Stimulated activated naive CD4-positive, alpha-beta T cell (primary cell): ENCODE measurements around the gene ESRP2.

Experiments used
- DNase-seq, 6 experiments: peaks; one replicate each; lab custom pipeline; 2025; lab: John Stamatoyannopoulos, UW

ESRP2 gene

DNA sequence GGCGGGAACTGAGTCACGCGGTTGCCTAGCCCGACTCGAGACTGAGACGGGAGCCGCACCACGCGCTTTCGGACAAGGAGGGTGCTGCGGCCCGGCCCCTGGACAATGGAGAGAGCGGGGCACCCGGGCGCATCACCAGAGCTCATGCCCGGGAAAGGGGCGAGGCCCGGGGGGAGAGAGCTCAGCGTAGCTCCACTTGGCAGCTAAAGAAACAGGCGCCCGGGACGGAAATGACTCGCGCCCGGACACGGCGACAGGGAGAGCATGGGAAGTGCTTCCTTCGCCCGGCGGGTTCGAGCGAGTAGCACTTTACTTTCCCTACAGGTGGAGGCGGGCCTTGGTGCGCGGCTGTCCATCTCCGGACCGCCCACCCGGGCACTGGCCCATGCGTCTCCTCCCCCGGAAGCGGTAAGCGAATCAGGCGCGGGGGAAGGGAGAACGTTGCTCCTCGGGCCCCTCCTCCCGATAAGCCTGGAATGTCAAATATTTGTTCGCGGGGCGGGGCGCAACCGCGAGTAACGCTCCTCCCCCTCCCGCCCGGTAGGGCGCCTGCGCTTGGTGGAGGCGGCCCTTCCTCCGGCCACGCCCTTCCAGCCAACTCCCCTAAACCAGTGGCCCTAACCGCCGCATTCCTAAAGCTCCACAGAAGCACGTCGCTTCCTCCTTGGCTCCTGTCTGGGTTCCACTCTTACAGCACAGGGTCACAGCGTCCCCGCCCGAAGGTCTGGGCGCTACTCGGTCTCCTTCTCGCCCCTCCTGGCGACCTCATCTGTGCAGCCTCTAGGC, 1.5 kb upstream of the ESRP2 start:
- peak; percentile 76 to 89 (median 83) for DNase-seq

GRCh38 chr16:68236826-68237242, 907 bp upstream of the ESRP2 start:
- DNase-seq: peak in 2 of 6 experiments; percentile 24 to 52

- DNase-seq: peak in 5 of 6 experiments; percentile 12 to 64 (median 39)
Observed at GRCh38 chr16:68236137-68236825, 354 bp upstream of the ESRP2 start.

- DNase-seq: peak in 4 of 6 experiments; percentile 35 to 41 (median 38)
Observed at GRCh38 chr16:68235108-68235886, 630 bp downstream of the ESRP2 start.

GRCh38 chr16:68234188-68235107, 1.5 kb downstream of the ESRP2 start:
- peak in 2 of 6 experiments; percentile 26 to 41 for DNase-seq

DNA sequence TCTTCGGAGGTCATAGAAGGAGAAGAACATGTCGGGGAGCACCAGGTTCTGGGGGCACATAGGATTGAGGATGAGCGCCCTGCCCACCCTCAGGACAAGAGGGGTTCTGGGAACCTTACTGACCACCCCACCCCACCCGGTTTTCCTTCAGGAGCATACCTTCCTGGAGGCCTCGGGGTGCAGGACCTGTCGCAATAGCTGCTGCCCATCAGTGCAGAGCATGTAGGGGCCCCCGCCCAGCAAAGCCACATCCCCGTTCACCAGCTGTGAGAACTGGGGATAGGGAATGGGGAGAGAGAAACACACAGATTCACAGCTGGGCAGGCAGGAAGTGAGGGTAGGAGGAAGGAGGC, 2.1 kb downstream of the ESRP2 start:
- DNase-seq: no peak

DNA sequence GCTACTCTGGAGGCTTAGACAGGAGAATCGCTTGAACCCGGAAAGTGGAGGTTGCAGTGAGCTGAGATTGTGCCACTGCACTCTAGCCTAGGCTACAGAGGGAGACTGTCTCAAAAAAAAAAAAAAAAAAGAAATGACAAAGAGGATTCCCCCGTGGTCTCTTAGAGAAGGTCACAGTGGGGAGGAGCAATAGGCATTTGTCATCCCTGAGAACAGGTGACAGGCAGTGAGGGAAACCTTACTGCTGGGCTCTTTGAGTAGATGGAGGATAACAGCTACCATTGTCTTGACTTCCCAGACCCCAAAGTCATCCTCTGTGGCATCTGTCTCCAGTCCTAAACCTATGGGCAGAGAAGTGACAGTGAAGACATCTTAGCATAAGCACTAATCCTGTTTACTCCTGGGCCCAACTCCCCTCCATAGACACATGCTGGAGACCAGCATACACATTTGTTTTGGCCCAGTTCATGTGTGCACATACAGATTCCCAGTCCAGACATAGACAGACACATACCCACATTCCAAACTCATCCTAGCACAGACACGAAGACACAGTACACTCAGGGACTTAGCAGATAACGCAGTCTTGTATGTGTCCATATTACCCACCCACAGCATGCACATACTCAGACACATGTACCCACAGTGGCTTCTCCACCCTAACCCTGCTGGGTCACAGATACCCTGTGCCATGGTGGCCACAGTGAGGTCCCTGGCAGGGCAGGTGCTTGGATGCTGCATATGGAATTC, 2.7 kb downstream of the ESRP2 start:
- DNase-seq: peak in 1 of 6 experiments; percentile 37

DNA sequence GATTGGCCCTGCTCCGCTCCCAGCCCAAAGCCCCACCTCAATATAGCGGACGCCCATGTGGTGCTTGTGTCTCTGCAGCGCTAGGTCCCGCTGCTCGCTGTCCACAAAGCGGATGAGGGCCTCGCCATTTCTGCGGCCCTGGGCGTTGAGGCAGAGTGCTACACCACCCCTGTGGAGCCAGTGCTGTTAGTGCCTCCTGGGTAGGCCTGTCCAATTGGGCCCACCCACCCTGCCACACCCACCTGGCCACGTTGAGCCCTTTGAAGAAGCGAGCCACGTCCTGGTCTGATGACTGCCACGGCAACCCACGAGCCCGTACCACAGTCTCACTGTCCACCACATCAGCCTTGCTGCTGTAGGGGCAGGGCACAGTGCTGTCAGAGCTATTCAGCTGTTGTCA, 3.6 kb downstream of the ESRP2 start:
- DNase-seq: no peak

GRCh38 chr16:68231384-68232136, 4.4 kb downstream of the ESRP2 start:
- no peak for DNase-seq

- no peak for DNase-seq
Observed at GRCh38 chr16:68230956-68231355, 5.0 kb downstream of the ESRP2 start.

DNA sequence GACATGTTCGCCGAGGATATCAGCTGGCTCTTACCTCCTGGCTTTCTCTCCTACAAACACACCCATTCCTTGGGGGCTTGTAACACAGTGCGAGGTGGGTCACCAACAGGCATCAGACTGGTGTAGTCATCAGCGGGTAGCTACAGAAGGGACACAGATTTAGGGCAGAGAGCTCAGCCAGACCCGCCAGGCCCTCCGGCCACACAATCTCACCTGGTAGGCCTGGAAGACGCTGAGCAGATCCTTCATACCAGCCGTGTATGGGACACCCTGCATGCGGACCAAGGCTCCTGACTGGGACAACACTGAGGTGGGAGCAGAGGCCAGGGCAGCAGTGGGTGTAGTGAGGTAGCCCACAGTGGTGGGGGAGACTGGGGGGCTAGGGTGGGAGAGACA, 5.8 kb downstream of the ESRP2 start:
- DNase-seq: no peak

GRCh38 chr16:68229431-68230175, 6.3 kb downstream of the ESRP2 start:
- peak; percentile 25 to 59 (median 34) for DNase-seq

DNA sequence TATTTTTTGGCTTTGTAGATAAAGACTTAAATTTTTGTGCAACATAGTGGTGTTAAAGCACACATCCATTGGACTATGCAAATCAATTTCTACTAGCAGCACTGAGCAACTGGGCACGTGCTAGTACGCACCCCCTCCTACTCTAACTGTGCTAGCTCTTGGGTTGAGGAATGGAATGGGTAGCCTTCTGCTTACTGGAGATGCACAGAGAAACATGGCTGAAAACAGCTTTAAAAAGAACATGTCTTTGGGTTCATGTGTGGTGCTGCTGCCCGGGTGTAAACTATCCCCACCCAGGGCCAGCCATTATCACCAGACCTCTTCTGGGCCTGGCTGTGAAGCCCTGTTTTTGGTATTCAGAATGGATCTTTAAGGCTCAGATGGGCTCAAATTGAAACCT, 7.3 kb downstream of the ESRP2 start:
- no peak for DNase-seq

- DNase-seq: no peak
Observed at GRCh38 chr16:68227850-68228553, 7.9 kb downstream of the ESRP2 start.

DNA sequence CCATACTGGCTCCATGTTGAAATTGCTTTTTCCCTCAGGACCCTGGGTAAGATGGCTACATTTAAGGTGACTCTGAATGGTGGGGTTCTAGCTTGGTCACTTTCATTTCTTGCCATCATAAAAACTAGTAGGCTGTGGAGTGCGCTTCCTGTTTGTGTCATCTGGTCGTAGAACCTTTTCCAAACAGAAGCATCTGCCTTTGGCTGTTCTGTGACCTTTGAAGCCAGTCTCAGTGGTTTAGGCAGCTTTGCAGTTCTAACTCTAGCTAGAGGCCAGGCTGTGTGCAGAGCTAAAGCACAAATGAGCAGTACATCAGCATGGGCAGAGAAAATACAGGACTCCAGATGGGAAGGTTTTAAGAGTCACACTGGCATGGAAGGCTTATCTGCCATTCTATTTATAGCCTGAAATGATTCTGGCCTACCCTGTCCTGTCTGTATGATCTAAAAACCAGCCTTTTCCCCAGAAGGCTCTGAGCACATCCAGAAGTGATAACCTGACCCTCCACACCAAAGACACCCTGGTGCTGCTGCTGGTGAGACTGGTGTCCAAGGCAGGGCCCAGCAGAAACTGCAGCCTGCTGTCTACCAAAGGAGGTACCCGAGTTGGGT, 8.6 kb downstream of the ESRP2 start:
- peak in 2 of 6 experiments; percentile 7 to 20 for DNase-seq

DNA sequence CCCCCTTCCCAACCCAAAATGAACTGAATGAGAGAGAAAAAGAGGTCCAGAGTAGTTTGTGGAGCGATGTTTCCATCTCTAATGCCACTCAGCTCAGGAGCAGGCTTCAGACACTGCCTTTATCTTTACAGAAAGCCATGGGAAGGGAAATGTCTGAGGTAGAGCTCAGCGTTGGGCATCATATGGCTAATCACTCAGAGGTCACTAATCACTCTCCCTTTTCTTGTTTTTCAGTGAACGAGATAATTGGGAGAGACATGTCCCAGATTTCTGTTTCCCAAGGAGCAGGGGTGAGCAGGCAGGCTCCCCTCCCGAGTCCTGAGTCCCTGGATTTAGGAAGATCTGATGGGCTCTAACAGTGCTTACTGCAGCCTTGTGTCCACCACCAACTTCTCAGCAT, 9.8 kb downstream of the ESRP2 start:
- no peak for DNase-seq

GRCh38 chr16:68223072-68223471, 12.9 kb downstream of the ESRP2 start:
- DNase-seq: no peak

- DNase-seq: no peak
Observed at GRCh38 chr16:68219725-68220351, 16.1 kb downstream of the ESRP2 start.
